Measurements from ENCODE around the gene TRAF7. TPM values are rescaled to one million over a fixed set of nuclear protein-coding genes. Genes with fewer than 3 reads are reported as not detected.
A peak's percentile ranks its signal among the peaks of the same experiment; 100 is the strongest.

Gene TRAF7
- total and polyA plus RNA-seq, 2 of the 13 experiments (the other 11 are each of a cell fraction or from before 2014, with no cell fraction given): 47.9 to 65.6 TPM

DNA sequence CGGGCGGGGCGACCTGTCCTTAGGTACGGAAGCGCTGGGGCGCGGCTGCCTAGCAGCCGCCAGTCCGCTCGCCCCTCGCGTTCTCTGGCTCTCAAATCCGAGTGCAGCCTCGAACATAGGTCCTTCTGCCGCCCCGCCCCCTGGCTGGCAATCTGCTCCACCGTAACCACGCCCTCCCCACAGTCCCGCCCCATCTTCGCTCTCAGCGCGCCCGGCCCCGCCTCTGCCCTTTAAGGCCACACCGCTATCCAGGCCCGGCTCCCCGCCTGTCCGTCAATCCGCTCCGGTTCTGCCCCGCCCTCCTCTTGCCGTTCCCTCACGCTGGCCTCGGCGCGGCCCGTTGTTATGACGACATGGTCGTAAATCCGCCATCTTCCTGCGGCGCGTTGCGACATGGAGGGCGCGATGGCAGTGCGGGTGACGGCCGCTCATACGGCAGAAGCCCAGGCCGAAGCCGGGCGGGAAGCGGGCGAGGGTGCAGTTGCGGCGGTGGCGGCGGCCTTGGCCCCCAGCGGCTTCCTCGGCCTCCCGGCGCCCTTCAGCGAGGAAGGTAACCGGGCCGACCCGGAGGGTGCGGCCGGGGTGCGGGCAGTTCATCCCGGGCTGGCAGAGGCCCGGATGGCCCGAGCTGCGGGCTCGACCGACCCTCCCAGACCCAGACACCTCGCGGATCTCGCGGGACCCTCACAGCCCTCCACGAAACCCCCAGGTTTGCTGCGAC is 67.8 kb downstream of the TRAF7 start, which contains the start of gene E4F1 (continued):
- TF ChIP-seq, protein P1, sequence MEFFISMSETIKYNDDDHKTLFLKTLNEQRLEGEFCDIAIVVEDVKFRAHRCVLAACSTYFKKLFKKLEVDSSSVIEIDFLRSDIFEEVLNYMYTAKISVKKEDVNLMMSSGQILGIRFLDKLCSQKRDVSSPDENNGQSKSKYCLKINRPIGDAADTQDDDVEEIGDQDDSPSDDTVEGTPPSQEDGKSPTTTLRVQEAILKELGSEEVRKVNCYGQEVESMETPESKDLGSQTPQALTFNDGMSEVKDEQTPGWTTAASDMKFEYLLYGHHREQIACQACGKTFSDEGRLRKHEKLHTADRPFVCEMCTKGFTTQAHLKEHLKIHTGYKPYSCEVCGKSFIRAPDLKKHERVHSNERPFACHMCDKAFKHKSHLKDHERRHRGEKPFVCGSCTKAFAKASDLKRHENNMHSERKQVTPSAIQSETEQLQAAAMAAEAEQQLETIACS (CRISPR knock-in tag; IDR thresholded peaks at IDR 0.05): peak; percentile 43
- TF ChIP-seq ZNF816 (CRISPR knock-in tag; IDR thresholded peaks at IDR 0.05; ENCODE audit: borderline replicate concordance): no peak
- TF ChIP-seq, protein P2, sequence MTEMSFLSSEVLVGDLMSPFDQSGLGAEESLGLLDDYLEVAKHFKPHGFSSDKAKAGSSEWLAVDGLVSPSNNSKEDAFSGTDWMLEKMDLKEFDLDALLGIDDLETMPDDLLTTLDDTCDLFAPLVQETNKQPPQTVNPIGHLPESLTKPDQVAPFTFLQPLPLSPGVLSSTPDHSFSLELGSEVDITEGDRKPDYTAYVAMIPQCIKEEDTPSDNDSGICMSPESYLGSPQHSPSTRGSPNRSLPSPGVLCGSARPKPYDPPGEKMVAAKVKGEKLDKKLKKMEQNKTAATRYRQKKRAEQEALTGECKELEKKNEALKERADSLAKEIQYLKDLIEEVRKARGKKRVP (CRISPR knock-in tag; IDR thresholded peaks at IDR 0.05): peak in 1 of 2 experiments; percentile 63; a peak in 1 of 4 replicates
- TF ChIP-seq, protein P3, sequence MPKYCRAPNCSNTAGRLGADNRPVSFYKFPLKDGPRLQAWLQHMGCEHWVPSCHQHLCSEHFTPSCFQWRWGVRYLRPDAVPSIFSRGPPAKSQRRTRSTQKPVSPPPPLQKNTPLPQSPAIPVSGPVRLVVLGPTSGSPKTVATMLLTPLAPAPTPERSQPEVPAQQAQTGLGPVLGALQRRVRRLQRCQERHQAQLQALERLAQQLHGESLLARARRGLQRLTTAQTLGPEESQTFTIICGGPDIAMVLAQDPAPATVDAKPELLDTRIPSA (CRISPR knock-in tag; IDR thresholded peaks at IDR 0.05; ENCODE audit: borderline replicate concordance): no peak
- TF ChIP-seq FOXO1 (CRISPR knock-in tag; IDR thresholded peaks at IDR 0.05): peak; percentile 72
- peak; percentile 78 for TF ChIP-seq ZNF331 (CRISPR knock-in tag; IDR thresholded peaks at IDR 0.05)
- 0 out of 2 replicates have a peak, but pooled peaks have one; percentile 58 for TF ChIP-seq ZNF333 (CRISPR knock-in tag; IDR thresholded peaks at IDR 0.05; ENCODE audit: borderline replicate concordance)
- no peak for TF ChIP-seq PAWR (CRISPR knock-in tag; IDR thresholded peaks at IDR 0.05; ENCODE audit: borderline replicate concordance)
- peak; percentile 32; the same call in 1 of the 2 replicates for TF ChIP-seq NFKB2 (CRISPR knock-in tag; IDR thresholded peaks at IDR 0.05; ENCODE audit: borderline replicate concordance)
- TF ChIP-seq MED13 (CRISPR knock-in tag; IDR thresholded peaks at IDR 0.05): peak; percentile 75; the same call in 1 of the 2 replicates
- TF ChIP-seq, protein P4, sequence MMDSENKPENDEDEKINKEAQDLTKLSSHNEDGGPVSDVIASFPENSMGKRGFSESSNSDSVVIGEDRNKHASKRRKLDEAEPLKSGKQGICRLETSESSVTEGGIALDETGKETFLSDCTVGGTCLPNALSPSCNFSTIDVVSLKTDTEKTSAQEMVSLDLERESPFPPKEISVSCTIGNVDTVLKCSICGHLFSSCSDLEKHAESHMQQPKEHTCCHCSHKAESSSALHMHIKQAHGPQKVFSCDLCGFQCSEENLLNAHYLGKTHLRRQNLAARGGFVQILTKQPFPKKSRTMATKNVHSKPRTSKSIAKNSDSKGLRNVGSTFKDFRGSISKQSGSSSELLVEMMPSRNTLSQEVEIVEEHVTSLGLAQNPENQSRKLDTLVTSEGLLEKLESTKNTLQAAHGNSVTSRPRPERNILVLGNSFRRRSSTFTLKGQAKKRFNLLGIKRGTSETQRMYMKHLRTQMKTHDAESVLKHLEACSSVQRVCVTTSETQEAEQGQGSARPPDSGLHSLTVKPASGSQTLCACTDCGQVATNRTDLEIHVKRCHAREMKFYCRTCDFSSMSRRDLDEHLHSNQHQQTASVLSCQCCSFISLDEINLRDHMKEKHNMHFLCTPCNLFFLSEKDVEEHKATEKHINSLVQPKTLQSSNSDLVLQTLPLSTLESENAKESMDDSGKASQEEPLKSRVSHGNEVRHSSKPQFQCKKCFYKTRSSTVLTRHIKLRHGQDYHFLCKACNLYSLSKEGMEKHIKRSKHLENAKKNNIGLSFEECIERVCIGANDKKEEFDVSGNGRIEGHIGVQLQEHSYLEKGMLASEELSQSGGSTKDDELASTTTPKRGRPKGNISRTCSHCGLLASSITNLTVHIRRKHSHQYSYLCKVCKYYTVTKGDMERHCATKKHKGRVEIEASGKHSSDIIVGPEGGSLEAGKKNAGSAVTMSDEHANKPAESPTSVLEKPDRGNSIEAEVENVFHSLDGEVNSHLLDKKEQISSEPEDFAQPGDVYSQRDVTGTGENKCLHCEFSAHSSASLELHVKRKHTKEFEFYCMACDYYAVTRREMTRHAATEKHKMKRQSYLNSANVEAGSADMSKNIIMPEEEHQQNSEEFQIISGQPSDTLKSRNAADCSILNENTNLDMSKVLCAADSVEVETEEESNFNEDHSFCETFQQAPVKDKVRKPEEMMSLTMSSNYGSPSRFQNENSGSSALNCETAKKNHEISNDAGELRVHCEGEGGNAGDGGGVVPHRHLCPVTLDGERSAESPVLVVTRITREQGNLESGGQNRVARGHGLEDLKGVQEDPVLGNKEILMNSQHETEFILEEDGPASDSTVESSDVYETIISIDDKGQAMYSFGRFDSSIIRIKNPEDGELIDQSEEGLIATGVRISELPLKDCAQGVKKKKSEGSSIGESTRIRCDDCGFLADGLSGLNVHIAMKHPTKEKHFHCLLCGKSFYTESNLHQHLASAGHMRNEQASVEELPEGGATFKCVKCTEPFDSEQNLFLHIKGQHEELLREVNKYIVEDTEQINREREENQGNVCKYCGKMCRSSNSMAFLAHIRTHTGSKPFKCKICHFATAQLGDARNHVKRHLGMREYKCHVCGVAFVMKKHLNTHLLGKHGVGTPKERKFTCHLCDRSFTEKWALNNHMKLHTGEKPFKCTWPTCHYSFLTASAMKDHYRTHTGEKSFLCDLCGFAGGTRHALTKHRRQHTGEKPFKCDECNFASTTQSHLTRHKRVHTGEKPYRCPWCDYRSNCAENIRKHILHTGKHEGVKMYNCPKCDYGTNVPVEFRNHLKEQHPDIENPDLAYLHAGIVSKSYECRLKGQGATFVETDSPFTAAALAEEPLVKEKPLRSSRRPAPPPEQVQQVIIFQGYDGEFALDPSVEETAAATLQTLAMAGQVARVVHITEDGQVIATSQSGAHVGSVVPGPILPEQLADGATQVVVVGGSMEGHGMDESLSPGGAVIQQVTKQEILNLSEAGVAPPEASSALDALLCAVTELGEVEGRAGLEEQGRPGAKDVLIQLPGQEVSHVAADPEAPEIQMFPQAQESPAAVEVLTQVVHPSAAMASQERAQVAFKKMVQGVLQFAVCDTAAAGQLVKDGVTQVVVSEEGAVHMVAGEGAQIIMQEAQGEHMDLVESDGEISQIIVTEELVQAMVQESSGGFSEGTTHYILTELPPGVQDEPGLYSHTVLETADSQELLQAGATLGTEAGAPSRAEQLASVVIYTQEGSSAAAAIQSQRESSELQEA (CRISPR knock-in tag; IDR thresholded peaks at IDR 0.05; ENCODE audit: not compliant biosample characterization): peak; percentile 66
- no peak for TF ChIP-seq ZNF24 (IDR thresholded peaks at IDR 0.05)
- peak; percentile 94 for TF ChIP-seq RBM22 (optimal IDR thresholded peaks at IDR 0.05; ENCODE audit: low read length)
- no peak for TF ChIP-seq TOE1 (CRISPR knock-in tag; IDR thresholded peaks at IDR 0.05)
- no peak for TF ChIP-seq KDM4B (CRISPR knock-in tag; IDR thresholded peaks at IDR 0.05)
- no peak for TF ChIP-seq TAF15 (IDR thresholded peaks at IDR 0.05; ENCODE audit: low read depth, low read length, poor library complexity, severe bottlenecking)
